SK-N-SH (cell line): ENCODE results near the gene ADD2. TPM values are rescaled to one million over a fixed set of nuclear protein-coding genes. Genes with fewer than 3 reads are reported as not detected.

ENCODE experiments used
- CTCF ChIA-PET: fragments of 300-600, 350-600 bp; formaldehyde crosslinking; extraction: SDS; loops from one replicate; lab custom pipeline; 2021; lab: Yijun Ruan, JAX
- POLR2A ChIA-PET: fragments of 350-600 bp; sonication (Branson Sonifier 250); formaldehyde crosslinking; extraction: SDS; loops from one replicate; lab custom pipeline; 2020; ENCODE audit warnings: antibody characterized with exemption, inconsistent platforms; lab: Yijun Ruan, JAX
- DNase-seq: peaks from one replicate; pipeline ENCODE4 v3.0.0; 2012
- H2AFZ ChIP-seq: fragments of 200-600 bp; sonication (generic); 2 replicates; pipeline ENCODE4 v1.8.1; 2016; ENCODE audit warnings: antibody characterized with exemption, mild to moderate bottlenecking, low read depth
- H3F3A ChIP-seq: fragments of 200-600 bp; sonication (generic); replicated peaks from 2 replicates; pipeline ENCODE3; 2016; ENCODE audit warnings: antibody characterized with exemption, mild to moderate bottlenecking; ENCODE audit not compliant: insufficient read depth
- H3K27ac ChIP-seq, 2 experiments: fragments of 200-500 bp in 1 of 2; fragments of 200-600 bp in 1 of 2; sonication (Bioruptor generic) in 1 of 2; sonication (generic), shearing (Covaris generic) in 1 of 2; 2 replicates each; pipeline versions ENCODE4 v1.5.1 to v1.6.1; 2014 to 2016; ENCODE audit warnings: low read depth in 2 of 2, inconsistent platforms in 1 of 2, low read length in 1 of 2, mild to moderate bottlenecking in 1 of 2, mixed read lengths in 1 of 2
- H3K27me3 ChIP-seq: fragments of 200-600 bp; sonication (generic), shearing (Covaris generic); 2 replicates; pipeline ENCODE4 v1.6.1; 2016; ENCODE audit warnings: mixed run types; ENCODE audit not compliant: insufficient read depth
- H3K36me3 ChIP-seq, 2 experiments: fragments of 200-500 bp in 1 of 2; fragments of 200-600 bp in 1 of 2; sonication (Bioruptor generic) in 1 of 2; sonication (generic) in 1 of 2; replicated peaks in 1 of 2; 2 replicates each; pipeline versions ENCODE3 to v1.5.1; 2014 to 2016; ENCODE audit warnings: low read length in 1 of 2, mild to moderate bottlenecking in 1 of 2; ENCODE audit not compliant: insufficient read depth in 2 of 2, control insufficient read depth in 1 of 2
- H3K4me1 ChIP-seq, 2 experiments: fragments of 200-500 bp in 1 of 2; fragments of 200-600 bp in 1 of 2; sonication (Bioruptor generic) in 1 of 2; sonication (generic), shearing (Covaris generic) in 1 of 2; 2 replicates each; pipeline versions ENCODE4 v1.5.1 to v1.6.1; 2014 to 2016; ENCODE audit warnings: low read depth in 1 of 2, low read length in 1 of 2, mixed run types in 1 of 2; ENCODE audit not compliant: insufficient read depth in 2 of 2, control insufficient read depth in 1 of 2
- H3K4me2 ChIP-seq: fragments of 200-600 bp; sonication (generic), shearing (Covaris generic); 2 replicates; pipeline ENCODE4 v1.6.1; 2017; ENCODE audit warnings: mixed run types
- H3K4me3 ChIP-seq, 2 experiments: fragments of 200-500 bp in 1 of 2; fragments of 200-600 bp in 1 of 2; sonication (Bioruptor generic) in 1 of 2; sonication (generic), shearing (Covaris generic) in 1 of 2; 2 replicates each; pipeline versions ENCODE4 v1.5.1 to v1.8.1; 2014 to 2016; ENCODE audit warnings: low read depth in 2 of 2, inconsistent platforms in 1 of 2, low read length in 1 of 2, mild to moderate bottlenecking in 1 of 2, mixed read lengths in 1 of 2, moderate library complexity in 1 of 2
- H3K79me2 ChIP-seq: fragments of 200-600 bp; sonication (generic); 2 replicates; pipeline ENCODE4 v1.8.1; 2017; ENCODE audit warnings: mild to moderate bottlenecking; ENCODE audit not compliant: insufficient read depth
- H3K9ac ChIP-seq: fragments of 200-600 bp; sonication (generic); 2 replicates; pipeline ENCODE4 v1.6.1; 2017; ENCODE audit warnings: mixed run types
- H3K9me2 ChIP-seq: fragments of 200-600 bp; sonication (generic); 2 replicates; pipeline ENCODE4 v1.6.1; 2017; ENCODE audit warnings: mixed run types
- H3K9me3 ChIP-seq: fragments of 200-600 bp; sonication (generic); 2 replicates; pipeline ENCODE4 v1.6.1; 2017; ENCODE audit warnings: mixed run types, mild to moderate bottlenecking, moderate library complexity
- H4K20me1 ChIP-seq: fragments of 200-600 bp; sonication (generic); 2 replicates; pipeline ENCODE4 v1.6.1; 2017; ENCODE audit warnings: mild to moderate bottlenecking, mixed run types; ENCODE audit not compliant: insufficient read depth
- CHD2 ChIP-seq: fragments of 150-350 bp; IDR thresholded peaks from 2 replicates; pipeline ENCODE4 v1.6.1; 2018; ENCODE audit warnings: low read length; ENCODE audit not compliant: partially characterized antibody
- EP300 ChIP-seq, 2 experiments: IDR thresholded peaks; 2 replicates each; pipeline versions ENCODE4 v1.4.0 to v1.6.1; 2012; ENCODE audit warnings: borderline replicate concordance in 1 of 2, low read depth in 1 of 2, low read length in 1 of 2
- FOSL2 ChIP-seq: IDR thresholded peaks from 2 replicates; pipeline ENCODE4 v1.4.0; 2012; ENCODE audit warnings: low read depth, mild to moderate bottlenecking, moderate library complexity, borderline replicate concordance
- FOXJ3 ChIP-seq: sonication (generic); formaldehyde crosslinking; IDR thresholded peaks from 2 replicates; pipeline ENCODE4 v1.5.1; 2020; ENCODE audit warnings: mild to moderate bottlenecking, missing genetic modification reagents
- GABPA ChIP-seq: IDR thresholded peaks from 2 replicates; pipeline ENCODE4 v1.4.0; 2012; ENCODE audit warnings: low read depth, mild to moderate bottlenecking
- GATA2 ChIP-seq: sonication (generic); formaldehyde crosslinking; IDR thresholded peaks from 2 replicates; pipeline ENCODE4 v1.5.0; 2020; ENCODE audit warnings: mild to moderate bottlenecking, missing genetic modification reagents
- MEF2A ChIP-seq: IDR thresholded peaks from 2 replicates; pipeline ENCODE4 v1.4.0; 2012; ENCODE audit warnings: low read depth, borderline replicate concordance
- NRF1 ChIP-seq: IDR thresholded peaks from 2 replicates; pipeline ENCODE4 v1.6.1; 2012; ENCODE audit warnings: low read depth, mild to moderate bottlenecking, low read length
- POLR2AphosphoS5 ChIP-seq: IDR thresholded peaks from 2 replicates; pipeline ENCODE4 v1.6.1; 2012; ENCODE audit warnings: low read depth, low read length
- RFX5 ChIP-seq: IDR thresholded peaks from 2 replicates; pipeline ENCODE4 v1.6.1; 2012; ENCODE audit warnings: mild to moderate bottlenecking, improper control_type of control experiment, low read length
- SMC3 ChIP-seq: IDR thresholded peaks from 2 replicates; pipeline ENCODE4 v1.6.1; 2012; ENCODE audit warnings: low read depth, low read length, improper control_type of control experiment
- TAF1 ChIP-seq: IDR thresholded peaks from 2 replicates; pipeline ENCODE4 v1.6.1; 2012; ENCODE audit warnings: low read depth, mild to moderate bottlenecking, low read length, moderate library complexity, borderline replicate concordance
- TCF12 ChIP-seq: IDR thresholded peaks from 2 replicates; pipeline ENCODE4 v1.4.0; 2012
- USF1 ChIP-seq: IDR thresholded peaks from 2 replicates; pipeline ENCODE4 v1.4.0; 2012; ENCODE audit warnings: low read depth, borderline replicate concordance
- YY1 ChIP-seq: IDR thresholded peaks from 2 replicates; pipeline ENCODE4 v1.4.0; 2012; ENCODE audit warnings: low read depth, mild to moderate bottlenecking
- WGBS: methylation state at CpG from one replicate; pipeline ENCODE4 v1.1.6; 2017; ENCODE audit warnings: low lambda C conversion rate; 5-methylcytosine and 5-hydroxymethylcytosine counted together
- polyA plus RNA-seq, 3 experiments: library from polyadenylated mRNA; depleted of rRNA; stranded (reverse); fragments of >200 nt; gene quantifications; 2 replicates each; pipeline ENCODE4 v1.2.3, GENCODE V29; 2012
- TF ChIP-seq, protein P1 (sequence below): IDR thresholded peaks from 2 replicates; pipeline ENCODE4 v1.4.0; 2012; ENCODE audit warnings: low read depth
- TF ChIP-seq, protein P2 (sequence below): fragments of 150-350 bp; IDR thresholded peaks from 2 replicates; pipeline ENCODE4 v1.6.1; 2016; ENCODE audit warnings: mild to moderate bottlenecking, low read depth, low read length
- TF ChIP-seq, protein P3 (sequence below): IDR thresholded peaks from 2 replicates; pipeline ENCODE4; 2012
- TF ChIP-seq, protein P4 (sequence below): IDR thresholded peaks from 2 replicates; pipeline ENCODE4 v1.4.0; 2012; ENCODE audit warnings: low read depth, borderline replicate concordance

The ADD2 gene
- polyA plus RNA-seq, 1 of the 3 experiments (the other 2 are of a cell fraction), result 0.30 TPM

- H3K27ac ChIP-seq, result no peak overlapping the region
- no peak overlapping the region for H3K4me3 ChIP-seq
- H3K79me2 ChIP-seq, result no peaks in the 10 kb centered on the region
- no peaks in the 10 kb centered on the region for H3K4me1 ChIP-seq
- no peak for DNase-seq
- no peaks in the 10 kb centered on the region for H3K36me3 ChIP-seq
- ChIA-PET CTCF (interaction anchor here (1.0 to 6.0 kb wide), 19 partner anchors 9 to 355 kb away, joined by 3 to 51 read pairs (median 6); partner anchors contain the start of genes ADD2, FAM136A and FIGLA), POLR2A (interaction anchor here (1.6 kb wide), 1 partner anchor 14 kb away, joined by 6 read pairs; no protein-coding TSS in a partner anchor)
- 57% methylated on average over 11 of the region's 11 CpGs for WGBS
- no peaks in the 10 kb centered on the region for H3K9me2 ChIP-seq
- TF ChIP-seq, protein P1, sequence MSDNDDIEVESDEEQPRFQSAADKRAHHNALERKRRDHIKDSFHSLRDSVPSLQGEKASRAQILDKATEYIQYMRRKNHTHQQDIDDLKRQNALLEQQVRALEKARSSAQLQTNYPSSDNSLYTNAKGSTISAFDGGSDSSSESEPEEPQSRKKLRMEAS, result no peak
- TF ChIP-seq, protein P2, sequence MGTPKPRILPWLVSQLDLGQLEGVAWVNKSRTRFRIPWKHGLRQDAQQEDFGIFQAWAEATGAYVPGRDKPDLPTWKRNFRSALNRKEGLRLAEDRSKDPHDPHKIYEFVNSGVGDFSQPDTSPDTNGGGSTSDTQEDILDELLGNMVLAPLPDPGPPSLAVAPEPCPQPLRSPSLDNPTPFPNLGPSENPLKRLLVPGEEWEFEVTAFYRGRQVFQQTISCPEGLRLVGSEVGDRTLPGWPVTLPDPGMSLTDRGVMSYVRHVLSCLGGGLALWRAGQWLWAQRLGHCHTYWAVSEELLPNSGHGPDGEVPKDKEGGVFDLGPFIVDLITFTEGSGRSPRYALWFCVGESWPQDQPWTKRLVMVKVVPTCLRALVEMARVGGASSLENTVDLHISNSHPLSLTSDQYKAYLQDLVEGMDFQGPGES, result no peak
- no peak for TF ChIP-seq NRF1
- TF ChIP-seq RFX5, result no peak
- no peak for TF ChIP-seq FOXJ3
- TF ChIP-seq GATA2 (CRISPR knock-in tag), result no peak
- TF ChIP-seq USF1, result no peak
- no peak for TF ChIP-seq YY1
- TF ChIP-seq SMC3, result no peak
- no peak for TF ChIP-seq GABPA
- TF ChIP-seq FOSL2, result no peak
- no peak for TF ChIP-seq TCF12
- TF ChIP-seq EP300 (IDR thresholded peaks at IDR 0.05; ENCODE audit: borderline replicate concordance in 1 of 2, low read depth in 1 of 2, low read length in 1 of 2), result no peak
- TF ChIP-seq MEF2A, result no peak
- no peak for TF ChIP-seq CHD2
- no peaks in the 10 kb centered on the region for H3F3A ChIP-seq
- H3K27me3 ChIP-seq, result peaks cover 16% of the 10 kb centered on the region; the same call in 1 of the 2 replicates
- no peak overlapping the region for H3K9ac ChIP-seq
- no peak overlapping the region for H2AFZ ChIP-seq
- no peak overlapping the region for H3K4me2 ChIP-seq
- no peaks in the 10 kb centered on the region for H3K9me3 ChIP-seq
- H4K20me1 ChIP-seq, result no peaks in the 10 kb centered on the region
Measured at GRCh38 chr2:70656421-70657010, 111.5 kb downstream of the ADD2 start.

GRCh38 chr2:70655786-70656185 is 112.2 kb downstream of the ADD2 start:
- no peaks in the 10 kb centered on the region for H3K36me3 ChIP-seq
- H3K9me2 ChIP-seq, result no peaks in the 10 kb centered on the region
- no peak overlapping the region for H3K4me2 ChIP-seq
- H3F3A ChIP-seq, result no peaks in the 10 kb centered on the region
- 46% methylated on average over 4 of the region's 4 CpGs for WGBS
- H3K4me3 ChIP-seq, result no peak overlapping the region
- H3K27ac ChIP-seq, result no peak overlapping the region
- no peaks in the 10 kb centered on the region for H3K9me3 ChIP-seq
- no peak for DNase-seq
- CTCF ChIA-PET, result interaction anchor here (0.7 to 6.0 kb wide), 24 partner anchors 8 to 355 kb away, joined by 3 to 51 read pairs (median 6); partner anchors contain the start of genes ADD2, FAM136A and FIGLA
- no peak overlapping the region for H3K9ac ChIP-seq
- H3K4me1 ChIP-seq, result no peaks in the 10 kb centered on the region
- TF ChIP-seq, protein P3, sequence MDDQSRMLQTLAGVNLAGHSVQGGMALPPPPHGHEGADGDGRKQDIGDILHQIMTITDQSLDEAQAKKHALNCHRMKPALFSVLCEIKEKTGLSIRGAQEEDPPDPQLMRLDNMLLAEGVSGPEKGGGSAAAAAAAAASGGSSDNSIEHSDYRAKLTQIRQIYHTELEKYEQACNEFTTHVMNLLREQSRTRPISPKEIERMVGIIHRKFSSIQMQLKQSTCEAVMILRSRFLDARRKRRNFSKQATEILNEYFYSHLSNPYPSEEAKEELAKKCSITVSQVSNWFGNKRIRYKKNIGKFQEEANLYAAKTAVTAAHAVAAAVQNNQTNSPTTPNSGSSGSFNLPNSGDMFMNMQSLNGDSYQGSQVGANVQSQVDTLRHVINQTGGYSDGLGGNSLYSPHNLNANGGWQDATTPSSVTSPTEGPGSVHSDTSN, result no peak
- TF ChIP-seq POLR2AphosphoS5 (no peak), TAF1 (no peak), MEF2A (no peak), SMC3 (no peak), GATA2 (CRISPR knock-in tag) (no peak)
- TF ChIP-seq, protein P4, sequence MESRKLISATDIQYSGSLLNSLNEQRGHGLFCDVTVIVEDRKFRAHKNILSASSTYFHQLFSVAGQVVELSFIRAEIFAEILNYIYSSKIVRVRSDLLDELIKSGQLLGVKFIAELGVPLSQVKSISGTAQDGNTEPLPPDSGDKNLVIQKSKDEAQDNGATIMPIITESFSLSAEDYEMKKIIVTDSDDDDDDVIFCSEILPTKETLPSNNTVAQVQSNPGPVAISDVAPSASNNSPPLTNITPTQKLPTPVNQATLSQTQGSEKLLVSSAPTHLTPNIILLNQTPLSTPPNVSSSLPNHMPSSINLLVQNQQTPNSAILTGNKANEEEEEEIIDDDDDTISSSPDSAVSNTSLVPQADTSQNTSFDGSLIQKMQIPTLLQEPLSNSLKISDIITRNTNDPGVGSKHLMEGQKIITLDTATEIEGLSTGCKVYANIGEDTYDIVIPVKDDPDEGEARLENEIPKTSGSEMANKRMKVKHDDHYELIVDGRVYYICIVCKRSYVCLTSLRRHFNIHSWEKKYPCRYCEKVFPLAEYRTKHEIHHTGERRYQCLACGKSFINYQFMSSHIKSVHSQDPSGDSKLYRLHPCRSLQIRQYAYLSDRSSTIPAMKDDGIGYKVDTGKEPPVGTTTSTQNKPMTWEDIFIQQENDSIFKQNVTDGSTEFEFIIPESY, result no peak
- no peaks in the 10 kb centered on the region for H3K79me2 ChIP-seq
- no peak overlapping the region for H2AFZ ChIP-seq
- H4K20me1 ChIP-seq, result no peaks in the 10 kb centered on the region
- POLR2A ChIA-PET, result interaction anchor here (1.6 kb wide), 1 partner anchor 14 kb away, joined by 6 read pairs; no protein-coding TSS in a partner anchor
- H3K27me3 ChIP-seq, result peaks cover 11% of the 10 kb centered on the region; the same call in 1 of the 2 replicates
